Adrenal gland (tissue), 5 donors: ENCODE results near the gene KIF6.

Experiments used
- POLR2A ChIP-seq, 2 donors: fragments of 450-650 bp; IDR thresholded peaks; one replicate each; pipeline ENCODE4 v1.6.1; 2017; ENCODE audit warnings: antibody characterized with exemption in 2 of 2, mild to moderate bottlenecking in 2 of 2, moderate library complexity in 1 of 2
- TF ChIP-seq, protein P1 (sequence below), 6 experiments: fragments of 450-650 bp in 4 of 6; fragments of 200-600 bp in 2 of 6; sonication (generic) in 1 of 6; IDR thresholded peaks; 1 replicate in 5 of 6; 2 replicates in 1 of 6; pipeline versions ENCODE4 v1.5.1 to v1.8.0; 2016 to 2021; ENCODE audit warnings: antibody characterized with exemption in 6 of 6, mild to moderate bottlenecking in 2 of 6, moderate library complexity in 1 of 6
- donor health status: DM: no; HTN: no; CAD: no.

DNA sequence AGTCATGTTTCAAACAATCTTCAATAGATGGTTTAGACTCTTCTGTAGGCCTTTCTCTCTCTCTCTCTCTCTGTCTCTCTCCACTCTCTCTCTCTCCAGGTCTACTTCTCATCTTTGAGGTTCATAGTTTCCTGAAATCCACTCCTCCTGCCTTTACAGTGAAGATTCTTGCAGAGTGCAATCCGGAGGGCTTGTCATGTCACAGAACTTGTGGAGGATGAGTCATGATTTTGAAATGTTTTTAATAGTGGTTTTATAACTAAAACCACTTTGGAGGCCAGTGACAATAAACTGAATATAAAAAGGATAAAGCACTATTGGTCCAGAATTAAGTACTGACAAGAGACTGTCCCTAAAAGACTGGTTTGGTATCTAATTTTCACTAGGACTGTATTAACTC lies 156.3 kb downstream of the KIF6 start:
- TF ChIP-seq, protein P1, sequence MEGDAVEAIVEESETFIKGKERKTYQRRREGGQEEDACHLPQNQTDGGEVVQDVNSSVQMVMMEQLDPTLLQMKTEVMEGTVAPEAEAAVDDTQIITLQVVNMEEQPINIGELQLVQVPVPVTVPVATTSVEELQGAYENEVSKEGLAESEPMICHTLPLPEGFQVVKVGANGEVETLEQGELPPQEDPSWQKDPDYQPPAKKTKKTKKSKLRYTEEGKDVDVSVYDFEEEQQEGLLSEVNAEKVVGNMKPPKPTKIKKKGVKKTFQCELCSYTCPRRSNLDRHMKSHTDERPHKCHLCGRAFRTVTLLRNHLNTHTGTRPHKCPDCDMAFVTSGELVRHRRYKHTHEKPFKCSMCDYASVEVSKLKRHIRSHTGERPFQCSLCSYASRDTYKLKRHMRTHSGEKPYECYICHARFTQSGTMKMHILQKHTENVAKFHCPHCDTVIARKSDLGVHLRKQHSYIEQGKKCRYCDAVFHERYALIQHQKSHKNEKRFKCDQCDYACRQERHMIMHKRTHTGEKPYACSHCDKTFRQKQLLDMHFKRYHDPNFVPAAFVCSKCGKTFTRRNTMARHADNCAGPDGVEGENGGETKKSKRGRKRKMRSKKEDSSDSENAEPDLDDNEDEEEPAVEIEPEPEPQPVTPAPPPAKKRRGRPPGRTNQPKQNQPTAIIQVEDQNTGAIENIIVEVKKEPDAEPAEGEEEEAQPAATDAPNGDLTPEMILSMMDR (IDR thresholded peaks at IDR 0.05) = no peak
- no peak for TF ChIP-seq POLR2A (IDR thresholded peaks at IDR 0.05)
